Fibroblast of pulmonary artery (primary cell): ENCODE measurements around the gene MARK2.

ENCODE experiments used
- DNase-seq: peaks from one replicate; pipeline ENCODE4 v3.0.0-alpha.2; 2010; ENCODE audit warnings: low read depth
- H3K4me3 ChIP-seq: replicated peaks from 2 replicates; pipeline ENCODE4 v1.5.1; 2011; ENCODE audit warnings: low read depth, mild to moderate bottlenecking, control low read depth, low read length, moderate library complexity
- CTCF ChIP-seq: IDR thresholded peaks from 2 replicates; pipeline ENCODE4 v1.5.1; 2011; ENCODE audit warnings: mild to moderate bottlenecking, control low read depth, low read length, inconsistent platforms; ENCODE audit errors: missing control alignments

The MARK2 gene

GRCh38 chr11:63937713-63938478, 99.0 kb downstream of the MARK2 start:
- peak overlapping the region; percentile 89 for H3K4me3 ChIP-seq
- DNase-seq: no peak
- TF ChIP-seq CTCF: no peak

- peak; percentile 95 for DNase-seq
- peak within 1 kb of the TSS; percentile 89 for H3K4me3 ChIP-seq
- no peak for TF ChIP-seq CTCF
Observed at GRCh38 chr11:63938479-63939396, 99.8 kb downstream of the MARK2 start, which contains the start of gene NAA40. Gene NAA40 (plus strand): TSS chr11:63939002. CDS start chr11:63939097, 95 bp downstream.

- TF ChIP-seq CTCF: peak; percentile 4
- peak; percentile 37 for DNase-seq
Observed at GRCh38 chr11:63939397-63939891, 100.5 kb downstream of the MARK2 start.

GRCh38 chr11:63940786-63941185, 101.9 kb downstream of the MARK2 start:
- DNase-seq: no peak
- no peak for TF ChIP-seq CTCF
- H3K4me3 ChIP-seq: no peak overlapping the region

More at GRCh38 chr11:63939397-63939891, 100.5 kb downstream of the MARK2 start:
- peak overlapping the region; percentile 89 for H3K4me3 ChIP-seq

- no peak for TF ChIP-seq CTCF
- no peak for DNase-seq
- no peak overlapping the region for H3K4me3 ChIP-seq
Observed at GRCh38 chr11:63941901-63942300, 103.0 kb downstream of the MARK2 start.

GRCh38 chr11:63942803-63943202, 103.9 kb downstream of the MARK2 start:
- H3K4me3 ChIP-seq: no peak overlapping the region
- DNase-seq: no peak
- TF ChIP-seq CTCF: no peak
